Activated CD8-positive, alpha-beta memory T cell treated with anti-CD3 and anti-CD28 coated beads, Interleukin-2, amount 50 U/mL, for 1 hour (primary cell): ENCODE measurements around the gene ZNF775.
A peak's percentile ranks its signal among the peaks of the same experiment; 100 is the strongest.

Experiments used
- DNase-seq: peaks from one replicate; pipeline ENCODE4 v3.0.0-alpha.2; 2020; ENCODE audit errors: extremely low read depth

The ZNF775 gene

DNA sequence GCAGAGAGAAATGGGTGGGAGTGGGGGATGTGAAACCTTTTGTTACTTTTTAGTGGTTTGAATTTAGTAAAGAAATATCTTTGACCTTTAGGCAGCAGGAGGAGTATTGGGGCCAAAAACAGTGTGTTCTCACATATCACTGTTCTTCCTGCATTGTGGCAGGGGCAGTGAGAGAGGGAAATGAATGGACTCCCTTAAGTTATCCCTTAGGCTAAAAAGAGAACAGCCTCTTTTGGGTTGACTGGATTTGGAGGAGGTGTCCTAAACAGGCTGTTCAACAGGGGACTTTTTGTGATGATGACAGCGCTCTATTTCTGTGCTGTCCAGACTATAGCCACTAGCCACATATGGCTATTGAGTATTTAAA is 22.3 kb downstream of the ZNF775 start:
- no peak for DNase-seq

DNA sequence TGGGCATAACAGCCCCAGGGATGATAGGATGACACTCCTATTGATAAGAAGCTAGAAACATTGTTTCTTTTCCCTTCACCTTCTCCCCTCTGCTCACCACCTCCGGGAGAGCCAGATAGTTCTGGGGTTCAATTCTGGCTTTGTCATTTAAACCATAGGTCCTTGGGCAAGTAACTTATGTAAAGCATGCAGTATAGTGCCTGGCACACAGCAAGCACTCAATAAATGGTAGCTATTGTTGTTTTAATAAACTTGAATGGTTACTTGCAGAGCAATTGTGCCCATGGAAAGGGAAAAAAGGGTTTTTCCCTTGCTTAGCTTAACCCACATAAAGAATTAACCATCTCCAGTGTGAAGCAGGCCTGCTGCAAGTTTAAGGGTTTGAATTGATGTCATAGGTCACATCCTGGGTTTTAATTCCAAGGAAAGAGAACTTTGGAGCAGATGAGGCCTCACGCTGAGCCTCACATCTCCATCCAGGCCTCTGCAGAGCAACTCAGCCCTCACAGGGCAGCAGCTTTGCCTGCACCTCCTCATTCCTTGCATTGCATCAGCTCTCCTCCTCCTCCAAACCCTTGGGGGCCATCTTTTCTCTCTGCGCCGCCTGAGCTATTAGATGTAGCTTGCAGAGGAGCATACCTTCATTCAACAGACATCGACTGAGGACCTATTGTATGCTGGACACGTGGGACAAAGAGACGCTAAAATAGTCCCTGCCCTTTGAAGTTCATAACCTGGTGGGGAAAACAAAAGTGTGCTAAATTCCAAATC is 22.9 kb downstream of the ZNF775 start:
- no peak for DNase-seq

- DNase-seq, result no peak
Measured at GRCh38 chr7:150402671-150403321, 23.7 kb downstream of the ZNF775 start.

- no peak for DNase-seq
Measured at GRCh38 chr7:150403376-150404171, 24.4 kb downstream of the ZNF775 start.

DNA sequence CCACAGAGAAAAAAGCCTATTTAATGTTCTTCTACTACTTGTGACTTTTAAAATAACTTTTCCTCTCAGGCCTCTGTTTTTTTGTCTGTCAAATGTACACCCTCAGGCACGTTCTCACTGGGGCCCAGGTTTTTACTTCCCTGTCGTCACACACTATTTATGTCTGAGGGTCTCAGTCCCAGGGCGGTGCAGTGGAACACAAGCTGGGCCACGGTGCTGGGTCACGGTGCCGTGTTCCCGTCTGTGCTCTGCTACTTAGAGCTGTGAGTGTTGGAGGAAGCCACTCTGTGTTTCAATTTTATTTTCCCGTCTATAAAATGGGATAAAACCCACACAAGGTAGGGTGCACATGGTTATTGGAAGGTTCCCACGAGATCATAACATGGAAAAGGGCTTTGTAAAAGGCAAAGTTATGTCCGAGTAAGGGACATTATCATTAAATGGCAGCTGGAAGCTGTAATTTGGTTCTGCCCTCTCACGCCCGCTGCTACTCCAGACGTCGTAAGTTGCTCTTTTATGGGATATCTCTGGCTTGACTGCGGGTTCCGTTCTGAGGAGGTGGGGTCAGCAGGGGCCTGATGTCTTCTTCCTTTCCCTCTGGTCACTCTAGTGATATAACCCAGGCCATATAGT is 25.2 kb downstream of the ZNF775 start:
- no peak for DNase-seq

GRCh38 chr7:150404805-150405583 is 25.9 kb downstream of the ZNF775 start:
- peak; percentile 21 for DNase-seq

DNA sequence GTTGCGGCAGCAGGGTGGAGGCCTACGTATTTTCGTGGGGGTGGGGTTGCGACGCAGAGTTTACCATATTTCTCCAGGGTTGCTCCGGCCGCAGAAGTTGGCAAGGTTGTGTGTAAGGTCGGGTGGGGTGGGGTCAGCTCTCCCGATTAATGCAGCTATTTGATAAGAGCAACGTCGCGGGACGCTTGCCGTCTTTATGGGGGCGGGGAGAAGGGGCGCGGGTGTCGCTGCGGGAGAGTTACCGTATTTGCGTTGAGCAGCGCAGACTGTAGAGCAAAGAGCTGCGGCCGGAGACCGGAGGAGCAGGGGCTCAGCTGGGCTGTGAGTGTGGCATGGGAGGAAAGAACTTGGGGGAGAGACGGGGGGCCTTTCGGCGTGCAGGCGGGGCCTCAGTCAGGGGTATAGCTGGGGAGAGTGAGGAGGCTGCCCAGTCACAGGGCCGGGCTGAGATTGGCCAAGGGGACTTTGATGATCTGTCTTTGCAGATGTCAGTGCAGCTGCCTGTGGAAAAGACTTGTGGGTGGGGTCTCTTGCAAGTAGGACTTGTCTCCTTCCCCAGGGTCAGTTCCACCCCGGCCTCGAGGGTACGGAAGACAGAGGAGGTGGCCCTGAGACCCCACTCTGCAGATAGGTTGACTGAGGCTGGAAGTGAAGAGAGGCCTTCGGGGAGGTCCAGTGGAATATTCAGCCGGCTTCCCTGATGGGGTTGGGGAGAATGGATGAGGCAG is 26.6 kb downstream of the ZNF775 start:
- no peak for DNase-seq

GRCh38 chr7:150406312-150406566 is 27.1 kb downstream of the ZNF775 start:
- DNase-seq, result no peak

DNA sequence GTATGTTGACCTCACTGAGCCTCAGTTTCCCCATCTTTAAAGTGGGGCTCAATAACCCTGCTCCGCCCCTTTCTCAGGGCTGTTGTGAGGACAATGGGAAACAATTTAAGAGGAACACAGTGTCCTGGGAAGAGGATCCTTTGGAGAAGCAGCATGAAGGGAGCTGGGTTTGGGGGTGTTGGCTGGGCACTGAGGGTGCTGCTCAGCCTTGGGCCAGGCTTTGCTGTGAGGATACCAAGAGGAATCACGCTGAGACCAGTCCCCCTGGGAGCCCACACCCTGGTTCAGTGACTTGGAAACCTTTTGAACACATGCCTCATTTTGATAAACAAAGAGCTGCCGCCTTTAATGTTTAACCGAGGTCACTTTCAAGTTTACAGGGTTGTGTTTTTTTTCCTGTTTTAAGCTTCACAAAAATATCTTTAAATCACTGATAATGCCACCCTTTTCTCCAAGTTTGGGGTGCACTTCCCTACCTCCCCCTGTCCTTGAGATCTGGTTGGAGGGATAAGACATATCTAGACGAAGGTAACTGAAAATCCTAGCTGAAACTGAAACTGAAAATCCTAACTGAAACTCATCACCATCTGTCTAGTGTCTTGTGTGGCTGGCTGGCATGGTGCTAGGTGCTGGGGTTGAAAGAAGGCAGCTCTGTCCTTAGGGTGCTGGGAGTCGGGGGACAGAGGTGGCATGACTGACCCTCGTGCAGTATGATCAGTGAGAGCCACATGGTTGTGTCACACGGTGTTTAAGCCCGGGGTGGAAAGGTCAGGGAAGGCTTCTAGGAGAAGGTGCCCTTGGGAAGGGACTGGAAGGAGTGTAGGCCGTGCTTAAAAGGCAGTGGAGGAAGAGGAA is 27.7 kb downstream of the ZNF775 start:
- DNase-seq, result no peak

DNA sequence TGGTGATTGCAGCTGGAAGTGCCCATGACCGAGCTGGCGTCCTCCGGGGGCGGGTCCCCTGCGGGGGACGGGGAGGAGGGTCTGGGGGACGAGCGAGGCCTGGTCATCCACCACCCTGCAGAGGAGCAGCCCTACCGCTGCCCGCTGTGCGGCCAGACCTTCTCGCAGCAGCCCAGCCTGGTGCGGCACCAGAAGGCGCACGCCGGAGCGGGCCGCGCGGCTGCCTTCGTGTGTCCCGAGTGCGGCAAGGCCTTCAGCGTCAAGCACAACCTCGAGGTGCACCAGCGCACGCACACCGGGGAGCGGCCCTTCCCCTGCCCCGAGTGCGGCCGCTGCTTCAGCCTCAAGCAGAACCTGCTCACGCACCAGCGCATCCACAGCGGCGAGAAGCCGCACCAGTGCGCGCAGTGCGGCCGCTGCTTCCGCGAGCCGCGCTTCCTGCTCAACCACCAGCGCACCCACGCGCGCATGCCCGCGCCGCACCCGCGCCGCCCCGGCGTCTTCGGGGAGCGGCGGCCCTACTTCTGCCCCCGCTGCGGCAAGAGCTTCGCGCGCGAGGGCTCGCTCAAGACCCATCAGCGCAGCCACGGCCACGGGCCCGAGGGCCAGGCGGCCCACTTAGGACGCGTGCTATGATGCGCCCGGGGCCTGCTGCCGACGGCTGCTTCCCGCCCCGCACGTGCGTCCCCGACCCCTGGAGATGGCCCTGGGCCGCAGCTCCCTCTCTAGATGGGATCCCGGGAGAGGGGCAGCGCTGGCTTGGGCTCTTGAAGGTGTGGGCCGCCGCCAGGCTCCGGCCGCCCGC is 28.7 kb downstream of the ZNF775 start:
- no peak for DNase-seq

DNA sequence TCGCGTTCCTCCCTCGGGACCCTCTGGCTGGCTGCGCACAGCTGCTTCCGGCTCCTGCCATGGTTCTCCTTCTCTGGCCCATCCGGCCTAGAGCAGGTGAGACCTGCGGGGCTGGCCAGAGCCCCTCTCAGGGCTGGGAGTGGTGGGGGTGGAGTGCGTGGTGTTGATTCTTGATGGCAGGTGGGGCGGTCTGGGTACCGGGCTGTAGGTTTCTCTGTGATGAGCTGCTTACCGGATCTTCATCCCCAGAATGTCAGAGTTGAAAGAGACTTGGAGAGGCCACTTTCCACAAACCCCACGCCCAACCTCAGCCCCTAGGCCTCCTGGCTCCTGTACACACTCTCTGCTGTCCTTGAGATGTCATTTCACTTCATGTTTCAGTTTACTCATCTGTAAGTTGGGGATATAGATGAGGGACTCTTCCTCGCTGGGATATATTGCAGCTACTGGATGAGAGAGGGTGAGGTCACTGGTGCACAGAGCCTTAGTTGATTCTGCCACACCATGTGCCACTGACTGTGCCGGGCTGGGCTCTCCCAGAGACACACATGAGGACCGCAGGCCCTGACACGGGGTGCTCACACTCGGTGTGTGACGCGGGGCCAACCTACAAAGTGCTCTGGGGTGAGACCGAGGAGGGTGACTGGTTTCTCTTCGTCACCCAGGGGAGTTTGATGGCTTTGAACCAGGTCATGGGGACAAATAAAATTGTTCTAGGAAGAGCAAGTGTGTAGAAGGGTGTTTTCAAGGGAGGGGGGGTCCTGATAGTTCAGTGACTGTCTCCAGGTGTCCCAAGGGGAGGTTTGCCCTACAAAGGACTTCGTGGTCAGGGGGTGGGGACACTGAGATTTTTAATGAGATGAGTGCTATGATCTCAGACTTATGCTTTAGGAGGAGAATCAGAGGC is 29.5 kb downstream of the ZNF775 start:
- no peak for DNase-seq

- no peak for DNase-seq
Measured at GRCh38 chr7:150409300-150410030, 30.3 kb downstream of the ZNF775 start.

- no peak for DNase-seq
Measured at GRCh38 chr7:150410131-150410530, 31.0 kb downstream of the ZNF775 start.

GRCh38 chr7:150410680-150411346 is 31.7 kb downstream of the ZNF775 start:
- DNase-seq, result no peak

GRCh38 chr7:150411606-150412005 is 32.5 kb downstream of the ZNF775 start:
- no peak for DNase-seq

GRCh38 chr7:150412016-150412415 is 32.9 kb downstream of the ZNF775 start:
- DNase-seq, result no peak
